DMS 273 (cell line): ENCODE measurements around the gene DAP.
"Not testable (repeated sequence)": the region's sequence is repeated elsewhere in the genome, so short reads cannot be mapped to it uniquely, and the experiment has no call there.

ENCODE experiments used
- DNase-seq: peaks from one replicate; lab custom pipeline; 2025; ENCODE audit not compliant: unreplicated experiment; lab: John Stamatoyannopoulos, UW

DAP gene

GRCh38 chr5:10658265-10658664, 102.8 kb downstream of the DAP start:
- DNase-seq: no peak

- no peak for DNase-seq
Measured at GRCh38 chr5:10655972-10656830, 104.8 kb downstream of the DAP start.

GRCh38 chr5:10655161-10655971, 105.7 kb downstream of the DAP start:
- no peak for DNase-seq

GRCh38 chr5:10654566-10654965, 106.5 kb downstream of the DAP start:
- DNase-seq: no peak

- DNase-seq: no peak
Measured at GRCh38 chr5:10653751-10654400, 107.2 kb downstream of the DAP start.

GRCh38 chr5:10653043-10653442, 108.0 kb downstream of the DAP start:
- peak; percentile 17 for DNase-seq

GRCh38 chr5:10652606-10653005, 108.4 kb downstream of the DAP start:
- no peak for DNase-seq

GRCh38 chr5:10652151-10652550, 108.9 kb downstream of the DAP start:
- no peak for DNase-seq

- DNase-seq: no peak
Measured at GRCh38 chr5:10649666-10650380, 111.2 kb downstream of the DAP start.

GRCh38 chr5:10648806-10649665, 112.0 kb downstream of the DAP start:
- no peak for DNase-seq

- no peak for DNase-seq
Measured at GRCh38 chr5:10647640-10648039, 113.4 kb downstream of the DAP start.

GRCh38 chr5:10645671-10646070, 115.4 kb downstream of the DAP start:
- DNase-seq: no peak

GRCh38 chr5:10645146-10645545, 115.9 kb downstream of the DAP start:
- no peak for DNase-seq

GRCh38 chr5:10644192-10644591, 116.8 kb downstream of the DAP start:
- DNase-seq: no peak

GRCh38 chr5:10642367-10642766, 118.7 kb downstream of the DAP start:
- no peak for DNase-seq

GRCh38 chr5:10639846-10640368, 121.1 kb downstream of the DAP start:
- no peak for DNase-seq

- DNase-seq: not testable (repeated sequence)
Measured at GRCh38 chr5:10638723-10639122, 122.3 kb downstream of the DAP start.

- no peak for DNase-seq
Measured at GRCh38 chr5:10637944-10638343, 123.1 kb downstream of the DAP start.

GRCh38 chr5:10636363-10637142, 124.5 kb downstream of the DAP start:
- DNase-seq: no peak
